ENCODE data around the gene CFAP73. TPM values are rescaled to one million over a fixed set of nuclear protein-coding genes. Genes with fewer than 3 reads are reported as not detected.

The CFAP73 gene
- total RNA-seq, 1 experiment from 2014 or later: 0.94 TPM

DNA sequence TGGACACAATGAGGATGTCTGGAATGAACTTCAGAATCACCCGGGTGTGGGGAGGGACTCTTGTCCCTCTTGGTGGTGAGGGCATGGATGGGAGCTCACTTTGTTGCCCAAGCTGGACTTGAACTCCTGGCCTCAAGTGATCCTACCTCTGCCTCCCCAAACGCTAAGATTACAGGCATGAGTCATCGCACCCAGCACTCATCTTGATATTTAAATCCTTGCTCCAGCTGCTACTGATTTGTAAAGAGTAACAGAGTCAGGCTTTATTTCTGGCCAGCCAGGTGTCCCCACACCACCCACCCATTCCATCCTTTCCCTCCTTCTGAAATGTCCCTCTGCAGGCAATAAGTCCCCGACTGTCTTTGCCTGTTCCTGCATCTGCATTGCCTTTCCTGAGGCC, 30.8 kb downstream of the CFAP73 start:
- DNase-seq (ENCODE audit: low spot score) (no peak), ATAC-seq (no peak)
- Mint-ChIP-seq H3K4me3 (no peak overlapping the region), H3K4me1 (no peaks in the 10 kb centered on the region), H3K9me3 (no peaks in the 10 kb centered on the region), H3K27me3 (ENCODE audit: low read depth) (no peaks in the 10 kb centered on the region), H3K27ac (no peak overlapping the region), H3K36me3 (peaks cover 56% of the 10 kb centered on the region)
- CTCF ChIA-PET: no interaction called here
- POLR2A ChIA-PET: no interaction called here
- TF ChIP-seq GTF2I (CRISPR knock-in tag; conservative IDR thresholded peaks at IDR 0.05): no peak
- no peak for TF ChIP-seq ZMAT4 (CRISPR knock-in tag; IDR thresholded peaks at IDR 0.05)

DNA sequence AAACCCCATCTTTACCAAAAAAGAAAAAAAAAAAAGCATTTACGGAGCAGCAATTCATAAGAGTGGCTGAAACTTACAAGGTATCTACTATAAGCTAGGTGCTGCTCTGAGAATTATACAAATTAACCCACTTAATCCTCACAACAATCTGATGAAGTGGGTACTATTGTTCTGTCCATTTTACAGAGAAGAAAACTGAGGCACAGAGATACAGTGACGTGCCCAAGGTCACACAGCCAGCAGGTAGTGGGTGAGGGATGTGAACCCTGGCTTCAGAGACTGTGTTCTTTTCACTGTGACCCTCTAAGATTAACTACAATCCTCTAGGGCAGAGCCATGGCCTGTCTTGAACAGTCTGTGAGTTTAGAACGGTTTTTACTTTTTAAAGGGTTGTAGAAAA, 32.5 kb downstream of the CFAP73 start:
- DNase-seq (ENCODE audit: low spot score) (no peak), ATAC-seq (no peak)
- H3K36me3 Mint-ChIP-seq: peaks cover 51% of the 10 kb centered on the region
- no peak overlapping the region for H3K27ac Mint-ChIP-seq
- ChIA-PET CTCF (interaction anchor here (4.3 kb wide), 1 partner anchor 7 kb away, joined by 21 read pairs; no protein-coding TSS in a partner anchor), POLR2A (no interaction called here)
- H3K27me3 Mint-ChIP-seq (ENCODE audit: low read depth): no peaks in the 10 kb centered on the region
- no peaks in the 10 kb centered on the region for H3K9me3 Mint-ChIP-seq
- H3K4me3 Mint-ChIP-seq: no peak overlapping the region
- TF ChIP-seq ZNF263 (CRISPR knock-in tag; IDR thresholded peaks at IDR 0.05; ENCODE audit: low read depth) (no peak), IRF2 (CRISPR knock-in tag; IDR thresholded peaks at IDR 0.05; ENCODE audit: borderline replicate concordance, low read depth) (no peak), NFYB (CRISPR knock-in tag; conservative IDR thresholded peaks at IDR 0.05; ENCODE audit: low read depth) (no peak), ZNF416 (CRISPR knock-in tag; IDR thresholded peaks at IDR 0.05) (no peak), ELF4 (CRISPR knock-in tag; IDR thresholded peaks at IDR 0.05; ENCODE audit: low read depth) (no peak), GABPB1 (CRISPR knock-in tag; IDR thresholded peaks at IDR 0.05) (no peak), HMGA2 (CRISPR knock-in tag; IDR thresholded peaks at IDR 0.05) (no peak), IRF1 (CRISPR knock-in tag; IDR thresholded peaks at IDR 0.05) (no peak), GTF2I (CRISPR knock-in tag; conservative IDR thresholded peaks at IDR 0.05) (no peak), SMAD3 (CRISPR knock-in tag; IDR thresholded peaks at IDR 0.05; ENCODE audit: borderline replicate concordance) (no peak), ZNF423 (CRISPR knock-in tag; IDR thresholded peaks at IDR 0.05) (no peak), ZNF138 (CRISPR knock-in tag; conservative IDR thresholded peaks at IDR 0.05) (no peak), GRHL2 (CRISPR knock-in tag; IDR thresholded peaks at IDR 0.05; ENCODE audit: insufficient replicate concordance, severe bottlenecking) (no peak), NFE2L1 (CRISPR knock-in tag; IDR thresholded peaks at IDR 0.05) (no peak), SP1 (CRISPR knock-in tag; conservative IDR thresholded peaks at IDR 0.05) (no peak), PRRX2 (CRISPR knock-in tag; IDR thresholded peaks at IDR 0.05) (no peak)
- TF ChIP-seq, protein P1, sequence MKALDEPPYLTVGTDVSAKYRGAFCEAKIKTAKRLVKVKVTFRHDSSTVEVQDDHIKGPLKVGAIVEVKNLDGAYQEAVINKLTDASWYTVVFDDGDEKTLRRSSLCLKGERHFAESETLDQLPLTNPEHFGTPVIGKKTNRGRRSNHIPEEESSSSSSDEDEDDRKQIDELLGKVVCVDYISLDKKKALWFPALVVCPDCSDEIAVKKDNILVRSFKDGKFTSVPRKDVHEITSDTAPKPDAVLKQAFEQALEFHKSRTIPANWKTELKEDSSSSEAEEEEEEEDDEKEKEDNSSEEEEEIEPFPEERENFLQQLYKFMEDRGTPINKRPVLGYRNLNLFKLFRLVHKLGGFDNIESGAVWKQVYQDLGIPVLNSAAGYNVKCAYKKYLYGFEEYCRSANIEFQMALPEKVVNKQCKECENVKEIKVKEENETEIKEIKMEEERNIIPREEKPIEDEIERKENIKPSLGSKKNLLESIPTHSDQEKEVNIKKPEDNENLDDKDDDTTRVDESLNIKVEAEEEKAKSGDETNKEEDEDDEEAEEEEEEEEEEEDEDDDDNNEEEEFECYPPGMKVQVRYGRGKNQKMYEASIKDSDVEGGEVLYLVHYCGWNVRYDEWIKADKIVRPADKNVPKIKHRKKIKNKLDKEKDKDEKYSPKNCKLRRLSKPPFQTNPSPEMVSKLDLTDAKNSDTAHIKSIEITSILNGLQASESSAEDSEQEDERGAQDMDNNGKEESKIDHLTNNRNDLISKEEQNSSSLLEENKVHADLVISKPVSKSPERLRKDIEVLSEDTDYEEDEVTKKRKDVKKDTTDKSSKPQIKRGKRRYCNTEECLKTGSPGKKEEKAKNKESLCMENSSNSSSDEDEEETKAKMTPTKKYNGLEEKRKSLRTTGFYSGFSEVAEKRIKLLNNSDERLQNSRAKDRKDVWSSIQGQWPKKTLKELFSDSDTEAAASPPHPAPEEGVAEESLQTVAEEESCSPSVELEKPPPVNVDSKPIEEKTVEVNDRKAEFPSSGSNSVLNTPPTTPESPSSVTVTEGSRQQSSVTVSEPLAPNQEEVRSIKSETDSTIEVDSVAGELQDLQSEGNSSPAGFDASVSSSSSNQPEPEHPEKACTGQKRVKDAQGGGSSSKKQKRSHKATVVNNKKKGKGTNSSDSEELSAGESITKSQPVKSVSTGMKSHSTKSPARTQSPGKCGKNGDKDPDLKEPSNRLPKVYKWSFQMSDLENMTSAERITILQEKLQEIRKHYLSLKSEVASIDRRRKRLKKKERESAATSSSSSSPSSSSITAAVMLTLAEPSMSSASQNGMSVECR (CRISPR knock-in tag; IDR thresholded peaks at IDR 0.05; ENCODE audit: borderline replicate concordance): no peak
- TF ChIP-seq, protein P2, sequence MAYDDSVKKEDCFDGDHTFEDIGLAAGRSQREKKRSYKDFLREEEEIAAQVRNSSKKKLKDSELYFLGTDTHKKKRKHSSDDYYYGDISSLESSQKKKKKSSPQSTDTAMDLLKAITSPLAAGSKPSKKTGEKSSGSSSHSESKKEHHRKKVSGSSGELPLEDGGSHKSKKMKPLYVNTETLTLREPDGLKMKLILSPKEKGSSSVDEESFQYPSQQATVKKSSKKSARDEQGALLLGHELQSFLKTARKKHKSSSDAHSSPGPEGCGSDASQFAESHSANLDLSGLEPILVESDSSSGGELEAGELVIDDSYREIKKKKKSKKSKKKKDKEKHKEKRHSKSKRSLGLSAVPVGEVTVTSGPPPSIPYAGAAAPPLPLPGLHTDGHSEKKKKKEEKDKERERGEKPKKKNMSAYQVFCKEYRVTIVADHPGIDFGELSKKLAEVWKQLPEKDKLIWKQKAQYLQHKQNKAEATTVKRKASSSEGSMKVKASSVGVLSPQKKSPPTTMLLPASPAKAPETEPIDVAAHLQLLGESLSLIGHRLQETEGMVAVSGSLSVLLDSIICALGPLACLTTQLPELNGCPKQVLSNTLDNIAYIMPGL (CRISPR knock-in tag; IDR thresholded peaks at IDR 0.05): no peak
- H3K4me1 Mint-ChIP-seq: peaks cover 10% of the 10 kb centered on the region
